ENCODE data around the gene OGDH. TPM values are rescaled to one million over a fixed set of nuclear protein-coding genes. Genes with fewer than 3 reads are reported as not detected.

OGDH gene
- 73.1 and 109 TPM in 2 replicates for total RNA-seq

DNA sequence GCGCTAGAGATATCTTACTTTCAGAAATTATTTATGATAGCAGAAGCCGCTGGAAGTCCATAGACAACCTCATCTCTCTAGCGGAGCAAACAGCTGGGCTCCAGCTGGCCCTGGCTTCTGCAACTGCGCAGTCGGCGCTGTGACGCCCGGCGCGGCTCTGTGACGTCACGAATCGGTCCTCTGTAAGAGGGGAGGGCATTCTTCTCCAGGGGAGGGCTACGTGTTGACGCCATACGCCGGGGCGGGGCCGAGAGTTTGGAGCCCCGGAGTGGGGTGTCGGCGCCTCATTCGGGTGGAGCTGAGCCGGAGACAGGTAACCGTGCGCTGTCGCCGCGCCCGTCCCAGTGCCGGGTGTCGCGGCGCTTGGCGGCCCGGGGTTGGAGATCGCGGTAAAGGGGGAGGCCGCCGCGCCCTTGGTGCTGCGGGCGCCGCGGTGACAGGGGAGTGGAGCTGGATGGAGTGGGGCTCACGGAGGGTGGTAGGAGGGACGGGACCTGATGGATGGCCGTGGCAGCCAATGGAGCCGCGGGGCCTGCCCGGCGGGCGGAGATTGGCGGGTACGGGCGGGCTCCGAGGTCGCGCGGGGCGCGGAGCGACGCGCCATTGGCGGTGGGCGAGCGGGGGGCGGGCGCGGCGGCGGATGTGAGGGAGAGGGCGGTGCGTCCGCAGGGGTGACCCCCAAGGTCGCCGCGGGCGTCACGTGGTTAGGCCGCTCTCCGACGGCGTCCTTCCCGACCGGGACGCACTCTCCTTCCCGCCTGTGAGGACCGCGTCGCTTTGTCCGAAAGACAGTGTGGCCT lies at the start of gene OGDH:
Gene OGDH (plus strand): TSS at position 287 of the 800 bp plus-strand sequence. CDS start 17,717 bp downstream, outside the sequence.

DNA sequence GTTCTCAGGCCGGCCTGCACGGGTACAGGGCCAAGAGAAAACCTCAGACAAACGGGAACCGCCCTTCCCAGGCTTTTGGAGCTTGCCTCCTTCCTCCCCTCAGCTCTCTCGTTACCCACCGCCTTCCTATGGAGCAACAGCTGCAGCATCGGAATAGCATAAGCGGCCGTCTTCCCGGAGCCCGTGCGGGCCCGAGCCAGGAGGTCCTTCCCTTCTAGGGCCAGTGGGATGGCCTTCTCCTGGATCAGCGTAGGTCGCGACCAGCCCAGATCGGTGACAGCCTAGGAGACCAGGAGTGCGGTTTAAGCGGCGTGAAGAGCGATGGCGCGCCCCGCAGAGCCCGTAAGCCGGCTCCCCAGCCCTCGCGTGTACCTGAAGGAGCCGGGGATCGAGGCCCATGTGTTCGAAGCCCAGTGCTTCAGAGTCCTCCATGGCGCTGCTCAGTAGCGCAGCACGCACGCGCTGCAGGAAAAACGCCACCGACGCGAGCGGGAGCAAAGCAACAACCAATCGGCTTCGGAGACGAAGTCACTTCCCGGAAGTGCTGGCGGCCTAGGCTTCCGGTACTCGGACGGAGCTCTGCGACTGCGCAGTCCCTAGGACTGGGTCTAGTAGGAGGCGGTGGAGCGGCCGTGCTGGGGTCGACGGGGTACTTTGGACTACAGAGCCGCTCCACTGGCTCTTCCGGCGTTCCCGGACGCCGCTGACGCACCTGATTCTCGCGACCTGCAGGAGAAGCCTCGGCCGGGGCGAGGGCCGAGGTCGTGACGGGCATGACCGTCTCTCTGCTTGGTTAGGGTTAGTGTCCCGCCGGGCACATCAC lies 32.8 kb upstream of the OGDH start, which contains the start of gene DDX56:
Gene DDX56 (minus strand): TSS at position 445 of the 823 bp plus-strand sequence. CDS start 13 bp downstream, at position 432.

DNA sequence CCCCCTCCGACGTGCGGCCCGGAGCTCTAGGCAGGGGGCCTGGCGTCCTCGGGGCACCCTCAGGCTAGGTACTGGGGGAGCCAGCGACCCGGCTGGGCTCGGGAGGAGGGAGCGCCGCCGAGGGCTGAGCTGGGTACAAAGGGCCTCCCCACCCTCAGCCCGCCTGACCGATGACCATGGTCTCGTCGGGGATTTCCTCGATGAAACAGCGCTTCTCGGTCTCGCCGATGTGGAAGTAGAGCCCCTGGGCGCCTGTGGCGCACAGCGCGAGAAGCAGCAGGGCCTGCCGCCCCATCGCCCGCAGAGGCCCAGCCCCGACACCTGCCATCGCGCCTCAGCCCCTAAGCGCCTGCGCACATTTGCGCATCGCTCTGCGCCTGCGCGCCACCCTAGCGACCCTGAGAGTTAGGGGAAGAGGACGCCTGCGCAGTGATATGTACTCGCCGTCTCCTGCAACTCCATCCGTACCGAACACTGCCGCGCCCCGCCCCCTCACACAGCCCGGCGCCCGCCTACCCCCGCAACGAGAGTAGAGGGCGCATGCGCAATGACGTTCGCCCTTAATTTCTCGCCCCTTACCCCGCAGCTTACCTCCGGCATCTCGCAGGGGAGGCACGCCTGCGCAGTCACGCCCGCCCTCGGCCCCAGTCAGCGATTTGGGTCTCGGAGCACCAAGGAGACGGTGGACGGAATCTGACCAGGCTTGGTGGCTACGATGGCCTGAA lies 24.4 kb upstream of the OGDH start, which contains the start of gene TMED4:
Gene TMED4 (minus strand): TSS at position 353 of the 725 bp plus-strand sequence. CDS start 25 bp downstream, at position 328.

DNA sequence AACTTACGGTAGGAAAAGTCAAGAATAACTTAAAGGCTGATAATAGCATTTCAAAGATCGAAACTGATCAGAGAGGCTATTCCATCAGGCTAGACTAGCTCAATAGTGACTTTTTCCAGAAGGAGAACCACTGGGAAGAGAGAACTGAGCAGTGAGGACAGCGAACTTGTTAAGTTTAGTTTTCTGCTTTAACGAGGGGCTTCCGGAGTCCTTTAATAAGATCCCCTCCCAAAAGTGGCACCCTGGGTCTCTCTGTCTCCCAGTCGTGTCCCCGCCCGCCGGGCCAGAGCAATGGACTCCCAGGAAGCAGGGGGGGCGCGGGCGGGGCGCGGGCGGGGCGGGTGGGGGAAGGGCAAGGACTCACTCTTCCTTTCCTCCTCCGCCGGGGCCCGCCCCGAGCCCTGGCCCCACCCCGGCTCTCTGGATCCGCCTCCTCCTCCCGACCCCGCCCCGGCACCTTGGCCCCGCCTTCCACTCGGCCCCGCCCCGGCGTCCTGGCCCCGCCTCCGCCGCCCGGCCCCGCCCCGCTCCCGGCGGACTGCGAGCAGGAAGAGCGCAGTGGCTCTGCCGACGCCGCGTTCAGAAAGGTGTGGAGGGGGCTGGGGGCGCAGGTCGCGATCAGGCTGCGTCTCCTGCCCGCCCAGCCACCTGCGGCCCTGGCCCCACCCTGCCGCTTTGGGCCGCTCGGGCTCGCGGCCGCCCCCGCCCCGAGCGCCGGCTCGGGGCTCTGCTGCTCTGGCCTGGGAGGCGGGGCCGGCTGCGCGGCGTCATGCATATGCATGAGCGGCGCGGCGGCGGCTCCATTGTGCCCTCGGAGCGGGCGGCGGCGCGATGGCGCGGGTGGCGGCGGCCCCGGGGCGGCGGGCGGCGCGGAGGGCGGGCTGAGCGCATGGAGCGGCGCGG lies 141.9 kb downstream of the OGDH start, which contains the start of gene ZMIZ2:
Gene ZMIZ2 (plus strand): TSS at position 803 of the 903 bp plus-strand sequence. CDS start 7,403 bp downstream, outside the sequence.

Other genes starting within 250 kb of the OGDH start
- 59.0 and 59.2 TPM in 2 replicates for gene NUDCD3, start 116.0 kb upstream of the OGDH start, total RNA-seq
- under 0.01 TPM in 1 of 2 replicates, not detected in the other for gene NPC1L1, start 65.3 kb upstream of the OGDH start, total RNA-seq
- gene DDX56, start 32.7 kb upstream of the OGDH start, total RNA-seq: 60.3 and 75.3 TPM in 2 replicates
- 65.1 and 75.7 TPM in 2 replicates for gene TMED4, start 24.4 kb upstream of the OGDH start, total RNA-seq
- 11.4 and 21.5 TPM in 2 replicates for gene ZMIZ2, start 142.2 kb downstream of the OGDH start, total RNA-seq
- 2,153 and 2,881 TPM in 2 replicates for gene PPIA, start 190.1 kb downstream of the OGDH start, total RNA-seq
- 94.4 and 123 TPM in 2 replicates for gene H2AZ2, start 241.5 kb downstream of the OGDH start, total RNA-seq